HCT116 (cell line): ENCODE measurements around the gene IL1F10. TPM values are rescaled to one million over a fixed set of nuclear protein-coding genes. Genes with fewer than 3 reads are reported as not detected.

Source experiments
- ATAC-seq: fragments of 200-7000 bp; cut with Tn5 transposase; 2 replicates; pipeline ENCODE4 v1.9.1; 2020; ENCODE audit warnings: mild to moderate bottlenecking, moderate library complexity
- BruUV-seq: library from RNA; stranded (reverse); fragments of 400-500 nt; replicated peaks from 2 replicates; lab custom pipeline; 2021; lab: Mats Ljungman, UMichigan
- CTCF ChIA-PET: fragments of 300-600 bp; sonication (Branson Sonifier 250); formaldehyde crosslinking; loops from one replicate; lab custom pipeline; 2021; ENCODE audit warnings: antibody characterized with exemption; lab: Charles Lee
- POLR2A ChIA-PET: fragments of 300-600, 350-600 bp; sonication (Branson Sonifier 250); formaldehyde crosslinking; loops from one replicate; lab custom pipeline; 2021; ENCODE audit warnings: antibody characterized with exemption; lab: Charles Lee
- RAD21 ChIA-PET, 2 experiments: fragments of 300-600 bp; sonication (Branson Sonifier 250); formaldehyde crosslinking; loops; one replicate each; lab custom pipeline; 2023; ENCODE audit warnings: low total read pairs in 2 of 2; ENCODE audit not compliant: uncharacterized antibody in 2 of 2, unreplicated experiment in 2 of 2, low non-redundant PET in 1 of 2; lab: Charles Lee
- DNase-seq: peaks from one replicate; pipeline ENCODE4 v3.0.0-alpha.2; 2010; ENCODE audit warnings: low read depth, low spot score
- H2AFZ ChIP-seq: fragments of 200-600 bp; shearing (Covaris generic), sonication (generic); 2 replicates; pipeline ENCODE4 v1.6.1; 2017; ENCODE audit warnings: low read depth, mixed run types, mixed read lengths, antibody characterized with exemption, low read length; ENCODE audit not compliant: poor library complexity, severe bottlenecking
- H3K27ac ChIP-seq: 2 replicates; pipeline ENCODE4 v1.5.1; 2012; ENCODE audit warnings: low read depth, low read length
- H3K27me3 ChIP-seq: fragments of 200-600 bp; sonication (generic); 2 replicates; pipeline ENCODE4 v1.6.1; 2016; ENCODE audit warnings: mixed run types, low read length, mixed read lengths; ENCODE audit not compliant: insufficient read depth
- H3K36me3 ChIP-seq, 2 experiments: fragments of 200-500 bp in 1 of 2; fragments of 200-600 bp in 1 of 2; sonication (Bioruptor generic) in 1 of 2; sonication (generic) in 1 of 2; 2 replicates each; pipeline versions ENCODE4 v1.5.1 to v1.6.1; 2014 to 2016; ENCODE audit warnings: low read length in 2 of 2, inconsistent platforms in 1 of 2, mixed read lengths in 1 of 2, mixed run types in 1 of 2; ENCODE audit not compliant: insufficient read depth in 2 of 2, control insufficient read depth in 1 of 2
- H3K4me1 ChIP-seq, 2 experiments: fragments of 200-600 bp in 1 of 2; sonication (generic) in 1 of 2; 2 replicates each; pipeline versions ENCODE4 v1.5.1 to v1.6.1; 2012 to 2017; ENCODE audit warnings: low read length in 2 of 2, inconsistent platforms in 1 of 2, mild to moderate bottlenecking in 1 of 2, mixed read lengths in 1 of 2, mixed run types in 1 of 2, moderate library complexity in 1 of 2; ENCODE audit not compliant: insufficient read depth in 2 of 2, control insufficient read depth in 1 of 2
- H3K4me2 ChIP-seq: fragments of 200-600 bp; sonication (generic); 2 replicates; pipeline ENCODE4 v1.6.1; 2017; ENCODE audit warnings: mixed run types, low read length, mixed read lengths
- H3K4me3 ChIP-seq, 2 experiments: fragments of 200-600 bp in 1 of 2; sonication (generic) in 1 of 2; replicated peaks in 1 of 2; 2 replicates each; pipeline ENCODE4 v1.5.1; 2011 to 2016; ENCODE audit warnings: low read length in 2 of 2, control low read depth in 1 of 2, low read depth in 1 of 2, mild to moderate bottlenecking in 1 of 2, mixed read lengths in 1 of 2, mixed run types in 1 of 2
- H3K79me2 ChIP-seq: fragments of 200-600 bp; sonication (generic); 2 replicates; pipeline ENCODE4 v1.6.1; 2017; ENCODE audit warnings: mild to moderate bottlenecking, mixed run types, low read length, moderate library complexity, mixed read lengths; ENCODE audit not compliant: insufficient read depth
- H3K9ac ChIP-seq: fragments of 200-600 bp; sonication (generic); 2 replicates; pipeline ENCODE4 v1.6.1; 2016; ENCODE audit warnings: low read length, mixed read lengths
- H3K9me2 ChIP-seq: fragments of 200-600 bp; sonication (generic), shearing (Covaris generic); 2 replicates; pipeline ENCODE4 v1.6.1; 2017; ENCODE audit warnings: mixed run types, mild to moderate bottlenecking, moderate library complexity; ENCODE audit not compliant: insufficient read depth
- H3K9me3 ChIP-seq, 2 experiments: fragments of 200-500 bp in 1 of 2; fragments of 200-600 bp in 1 of 2; sonication (Bioruptor generic) in 1 of 2; sonication (generic) in 1 of 2; 2 replicates each; pipeline ENCODE4 v1.6.1; 2014 to 2017; ENCODE audit warnings: low read length in 2 of 2, mixed read lengths in 2 of 2, inconsistent platforms in 1 of 2, low read depth in 1 of 2, mild to moderate bottlenecking in 1 of 2, mixed run types in 1 of 2, moderate library complexity in 1 of 2; ENCODE audit not compliant: control insufficient read depth in 1 of 2, insufficient read depth in 1 of 2
- H4K20me1 ChIP-seq: fragments of 200-600 bp; sonication (generic), shearing (Covaris generic); 2 replicates; pipeline ENCODE4 v1.6.1; 2017; ENCODE audit warnings: mixed run types, mild to moderate bottlenecking, moderate library complexity; ENCODE audit not compliant: insufficient read depth
- CBX3 ChIP-seq: IDR thresholded peaks from 2 replicates; pipeline ENCODE4 v1.6.1; 2012; ENCODE audit warnings: low read depth
- CEBPB ChIP-seq: IDR thresholded peaks from 2 replicates; pipeline ENCODE4 v1.6.1; 2012; ENCODE audit warnings: low read depth
- ELF1 ChIP-seq: IDR thresholded peaks from 2 replicates; pipeline ENCODE4 v1.6.1; 2012; ENCODE audit warnings: low read depth, borderline replicate concordance
- EZH2 ChIP-seq: fragments of 200-600 bp; sonication (generic); IDR thresholded peaks from 2 replicates; pipeline ENCODE4 v1.6.1; 2017; ENCODE audit warnings: antibody characterized with exemption, mixed run types
- FOSL1 ChIP-seq: IDR thresholded peaks from 2 replicates; pipeline ENCODE4 v1.6.1; 2012; ENCODE audit warnings: low read depth
- JUND ChIP-seq: IDR thresholded peaks from 2 replicates; pipeline ENCODE4 v1.6.1; 2012
- POLR2A ChIP-seq: IDR thresholded peaks from 2 replicates; pipeline ENCODE4 v1.7.0; 2011; ENCODE audit warnings: borderline replicate concordance; ENCODE audit not compliant: insufficient read depth, insufficient read length; ENCODE audit errors: extremely low read depth
- POLR2AphosphoS5 ChIP-seq: IDR thresholded peaks from 2 replicates; pipeline ENCODE4 v1.6.1; 2011; ENCODE audit warnings: mild to moderate bottlenecking, low read depth, low read length, moderate library complexity
- RAD21 ChIP-seq: IDR thresholded peaks from 2 replicates; pipeline ENCODE4 v1.6.1; 2012; ENCODE audit warnings: low read depth, mild to moderate bottlenecking
- SIN3A ChIP-seq: IDR thresholded peaks from 2 replicates; pipeline ENCODE4 v1.6.1; 2012; ENCODE audit warnings: low read depth
- SP1 ChIP-seq: IDR thresholded peaks from 2 replicates; pipeline ENCODE4 v1.6.1; 2012; ENCODE audit warnings: low read depth
- SRF ChIP-seq: IDR thresholded peaks from 2 replicates; pipeline ENCODE4 v1.6.1; 2012; ENCODE audit warnings: low read depth
- YY1 ChIP-seq: IDR thresholded peaks from 2 replicates; pipeline ENCODE4 v1.6.1; 2011; ENCODE audit warnings: low read length, low read depth, moderate library complexity, mild to moderate bottlenecking; ENCODE audit not compliant: insufficient replicate concordance; ENCODE audit errors: extremely low read depth
- ZNF274 ChIP-seq: fragments of 200-500 bp; sonication (Bioruptor generic); IDR thresholded peaks from 2 replicates; pipeline ENCODE4 v1.6.1; 2014; ENCODE audit warnings: mild to moderate bottlenecking, low read depth, low read length, inconsistent platforms
- intact Hi-C: fragments of 100-400 bp; cut with micrococcal nuclease; formaldehyde crosslinking; loops from 2 replicates; pipeline ENCODE4 v1.10.0; 2022
- total RNA-seq: library from RNA; stranded (reverse); gene quantifications from one replicate; pipeline ENCODE4 v1.2.1, GENCODE V29; 2021; ENCODE audit not compliant: unreplicated experiment
- TF ChIP-seq, protein P1 (sequence below): IDR thresholded peaks from 2 replicates; pipeline ENCODE4 v1.6.1; 2012
- TF ChIP-seq, protein P2 (sequence below): IDR thresholded peaks from 2 replicates; pipeline ENCODE4 v1.6.1; 2012
- TF ChIP-seq, protein P3 (sequence below), 3 experiments: fragments of 200-600 bp in 1 of 3; sonication (generic) in 1 of 3; IDR thresholded peaks in 2 of 3; conservative IDR thresholded peaks in 1 of 3; 2 replicates each; pipeline ENCODE4 v1.5.1; 2012 to 2017; ENCODE audit warnings: low read depth in 2 of 3, low read length in 2 of 3, antibody characterized with exemption in 1 of 3, borderline replicate concordance in 1 of 3, control low read depth in 1 of 3, mild to moderate bottlenecking in 1 of 3, mixed read lengths in 1 of 3, mixed run types in 1 of 3, moderate library complexity in 1 of 3; ENCODE audit not compliant: insufficient read depth in 1 of 3
- TF ChIP-seq, protein P4 (sequence below): IDR thresholded peaks from 2 replicates; pipeline ENCODE4 v1.6.1; 2011; ENCODE audit warnings: mild to moderate bottlenecking, low read length, moderate library complexity; ENCODE audit not compliant: insufficient replicate concordance; ENCODE audit errors: extremely low read depth
- TF ChIP-seq, protein P5 (sequence below): IDR thresholded peaks from 2 replicates; pipeline ENCODE4 v1.6.1; 2012; ENCODE audit warnings: low read depth

IL1F10 gene
- total RNA-seq, 1 experiment from 2014 or later, result not detected

DNA sequence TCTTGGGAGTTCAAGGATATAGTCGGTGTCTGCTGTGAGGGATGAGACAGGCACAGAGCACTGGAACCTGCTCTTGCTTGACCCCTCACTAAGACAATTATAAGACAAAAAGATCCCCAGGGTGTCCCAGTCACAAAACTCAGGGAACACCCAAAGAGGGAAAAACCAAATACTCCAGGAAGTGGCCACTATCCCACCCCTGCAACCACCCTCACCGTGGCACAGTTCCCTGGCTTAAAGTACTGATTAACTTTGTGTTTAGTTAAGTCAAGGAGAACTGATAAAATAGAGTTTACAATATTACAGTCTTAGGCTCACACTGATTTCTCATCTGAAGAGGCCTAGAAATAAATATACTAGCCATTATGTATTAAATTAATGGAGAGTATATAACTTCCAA lies 28.6 kb upstream of the IL1F10 start:
- Histone ChIP-seq H2AFZ (no peak overlapping the region), H3K9me2 (no peaks in the 10 kb centered on the region), H3K4me1 (no peaks in the 10 kb centered on the region), H3K36me3 (no peaks in the 10 kb centered on the region), H3K79me2 (no peaks in the 10 kb centered on the region), H3K9ac (no peak overlapping the region), H3K4me3 (no peak overlapping the region)
- CTCF ChIA-PET, result no interaction called here
- TF ChIP-seq SIN3A (no peak), ELF1 (no peak), JUND (no peak), ZNF274 (no peak), CBX3 (no peak), YY1 (no peak), FOSL1 (no peak), SRF (no peak), POLR2A (no peak), SP1 (no peak), POLR2AphosphoS5 (no peak), CEBPB (no peak), RAD21 (no peak), EZH2 (no peak)
- TF ChIP-seq, protein P1, sequence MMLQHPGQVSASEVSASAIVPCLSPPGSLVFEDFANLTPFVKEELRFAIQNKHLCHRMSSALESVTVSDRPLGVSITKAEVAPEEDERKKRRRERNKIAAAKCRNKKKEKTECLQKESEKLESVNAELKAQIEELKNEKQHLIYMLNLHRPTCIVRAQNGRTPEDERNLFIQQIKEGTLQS, result no peak
- TF ChIP-seq, protein P2, sequence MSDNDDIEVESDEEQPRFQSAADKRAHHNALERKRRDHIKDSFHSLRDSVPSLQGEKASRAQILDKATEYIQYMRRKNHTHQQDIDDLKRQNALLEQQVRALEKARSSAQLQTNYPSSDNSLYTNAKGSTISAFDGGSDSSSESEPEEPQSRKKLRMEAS, result no peak
- TF ChIP-seq, protein P3, sequence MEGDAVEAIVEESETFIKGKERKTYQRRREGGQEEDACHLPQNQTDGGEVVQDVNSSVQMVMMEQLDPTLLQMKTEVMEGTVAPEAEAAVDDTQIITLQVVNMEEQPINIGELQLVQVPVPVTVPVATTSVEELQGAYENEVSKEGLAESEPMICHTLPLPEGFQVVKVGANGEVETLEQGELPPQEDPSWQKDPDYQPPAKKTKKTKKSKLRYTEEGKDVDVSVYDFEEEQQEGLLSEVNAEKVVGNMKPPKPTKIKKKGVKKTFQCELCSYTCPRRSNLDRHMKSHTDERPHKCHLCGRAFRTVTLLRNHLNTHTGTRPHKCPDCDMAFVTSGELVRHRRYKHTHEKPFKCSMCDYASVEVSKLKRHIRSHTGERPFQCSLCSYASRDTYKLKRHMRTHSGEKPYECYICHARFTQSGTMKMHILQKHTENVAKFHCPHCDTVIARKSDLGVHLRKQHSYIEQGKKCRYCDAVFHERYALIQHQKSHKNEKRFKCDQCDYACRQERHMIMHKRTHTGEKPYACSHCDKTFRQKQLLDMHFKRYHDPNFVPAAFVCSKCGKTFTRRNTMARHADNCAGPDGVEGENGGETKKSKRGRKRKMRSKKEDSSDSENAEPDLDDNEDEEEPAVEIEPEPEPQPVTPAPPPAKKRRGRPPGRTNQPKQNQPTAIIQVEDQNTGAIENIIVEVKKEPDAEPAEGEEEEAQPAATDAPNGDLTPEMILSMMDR (IDR thresholded peaks at IDR 0.05 in 2 of 3, conservative IDR thresholded peaks at IDR 0.05 in 1 of 3; ENCODE audit: borderline replicate concordance in 1 of 3, insufficient read depth in 1 of 3, low read depth in 2 of 3, low read length in 2 of 3), result no peak
- TF ChIP-seq, protein P4, sequence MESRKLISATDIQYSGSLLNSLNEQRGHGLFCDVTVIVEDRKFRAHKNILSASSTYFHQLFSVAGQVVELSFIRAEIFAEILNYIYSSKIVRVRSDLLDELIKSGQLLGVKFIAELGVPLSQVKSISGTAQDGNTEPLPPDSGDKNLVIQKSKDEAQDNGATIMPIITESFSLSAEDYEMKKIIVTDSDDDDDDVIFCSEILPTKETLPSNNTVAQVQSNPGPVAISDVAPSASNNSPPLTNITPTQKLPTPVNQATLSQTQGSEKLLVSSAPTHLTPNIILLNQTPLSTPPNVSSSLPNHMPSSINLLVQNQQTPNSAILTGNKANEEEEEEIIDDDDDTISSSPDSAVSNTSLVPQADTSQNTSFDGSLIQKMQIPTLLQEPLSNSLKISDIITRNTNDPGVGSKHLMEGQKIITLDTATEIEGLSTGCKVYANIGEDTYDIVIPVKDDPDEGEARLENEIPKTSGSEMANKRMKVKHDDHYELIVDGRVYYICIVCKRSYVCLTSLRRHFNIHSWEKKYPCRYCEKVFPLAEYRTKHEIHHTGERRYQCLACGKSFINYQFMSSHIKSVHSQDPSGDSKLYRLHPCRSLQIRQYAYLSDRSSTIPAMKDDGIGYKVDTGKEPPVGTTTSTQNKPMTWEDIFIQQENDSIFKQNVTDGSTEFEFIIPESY, result no peak
- TF ChIP-seq, protein P5, sequence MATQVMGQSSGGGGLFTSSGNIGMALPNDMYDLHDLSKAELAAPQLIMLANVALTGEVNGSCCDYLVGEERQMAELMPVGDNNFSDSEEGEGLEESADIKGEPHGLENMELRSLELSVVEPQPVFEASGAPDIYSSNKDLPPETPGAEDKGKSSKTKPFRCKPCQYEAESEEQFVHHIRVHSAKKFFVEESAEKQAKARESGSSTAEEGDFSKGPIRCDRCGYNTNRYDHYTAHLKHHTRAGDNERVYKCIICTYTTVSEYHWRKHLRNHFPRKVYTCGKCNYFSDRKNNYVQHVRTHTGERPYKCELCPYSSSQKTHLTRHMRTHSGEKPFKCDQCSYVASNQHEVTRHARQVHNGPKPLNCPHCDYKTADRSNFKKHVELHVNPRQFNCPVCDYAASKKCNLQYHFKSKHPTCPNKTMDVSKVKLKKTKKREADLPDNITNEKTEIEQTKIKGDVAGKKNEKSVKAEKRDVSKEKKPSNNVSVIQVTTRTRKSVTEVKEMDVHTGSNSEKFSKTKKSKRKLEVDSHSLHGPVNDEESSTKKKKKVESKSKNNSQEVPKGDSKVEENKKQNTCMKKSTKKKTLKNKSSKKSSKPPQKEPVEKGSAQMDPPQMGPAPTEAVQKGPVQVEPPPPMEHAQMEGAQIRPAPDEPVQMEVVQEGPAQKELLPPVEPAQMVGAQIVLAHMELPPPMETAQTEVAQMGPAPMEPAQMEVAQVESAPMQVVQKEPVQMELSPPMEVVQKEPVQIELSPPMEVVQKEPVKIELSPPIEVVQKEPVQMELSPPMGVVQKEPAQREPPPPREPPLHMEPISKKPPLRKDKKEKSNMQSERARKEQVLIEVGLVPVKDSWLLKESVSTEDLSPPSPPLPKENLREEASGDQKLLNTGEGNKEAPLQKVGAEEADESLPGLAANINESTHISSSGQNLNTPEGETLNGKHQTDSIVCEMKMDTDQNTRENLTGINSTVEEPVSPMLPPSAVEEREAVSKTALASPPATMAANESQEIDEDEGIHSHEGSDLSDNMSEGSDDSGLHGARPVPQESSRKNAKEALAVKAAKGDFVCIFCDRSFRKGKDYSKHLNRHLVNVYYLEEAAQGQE, result no peak
- TF ChIP-seq, all 23 proteins: peak for 0
- ChIA-PET POLR2A (no interaction called here), RAD21 (no interaction called here)
- DNase-seq (no peak), ATAC-seq (no peak)
- Histone ChIP-seq H3K27me3 (peaks cover 7% of the 10 kb centered on the region; the same call in 1 of the 2 replicates), H3K9me3 (no peaks in the 10 kb centered on the region), H3K27ac (no peak overlapping the region), H4K20me1 (no peaks in the 10 kb centered on the region), H3K4me2 (no peak overlapping the region)
- no TSS peak for BruUV-seq
- intact Hi-C loops, result no loop called here
